OCI-M1 (cell line): ENCODE results near the gene ZMIZ1.
A peak's percentile ranks its signal among the peaks of the same experiment; 100 is the strongest.

Experiments
- DNase-seq: peaks from one replicate; lab custom pipeline; 2025; lab: John Stamatoyannopoulos, UW

The ZMIZ1 gene, protein sequence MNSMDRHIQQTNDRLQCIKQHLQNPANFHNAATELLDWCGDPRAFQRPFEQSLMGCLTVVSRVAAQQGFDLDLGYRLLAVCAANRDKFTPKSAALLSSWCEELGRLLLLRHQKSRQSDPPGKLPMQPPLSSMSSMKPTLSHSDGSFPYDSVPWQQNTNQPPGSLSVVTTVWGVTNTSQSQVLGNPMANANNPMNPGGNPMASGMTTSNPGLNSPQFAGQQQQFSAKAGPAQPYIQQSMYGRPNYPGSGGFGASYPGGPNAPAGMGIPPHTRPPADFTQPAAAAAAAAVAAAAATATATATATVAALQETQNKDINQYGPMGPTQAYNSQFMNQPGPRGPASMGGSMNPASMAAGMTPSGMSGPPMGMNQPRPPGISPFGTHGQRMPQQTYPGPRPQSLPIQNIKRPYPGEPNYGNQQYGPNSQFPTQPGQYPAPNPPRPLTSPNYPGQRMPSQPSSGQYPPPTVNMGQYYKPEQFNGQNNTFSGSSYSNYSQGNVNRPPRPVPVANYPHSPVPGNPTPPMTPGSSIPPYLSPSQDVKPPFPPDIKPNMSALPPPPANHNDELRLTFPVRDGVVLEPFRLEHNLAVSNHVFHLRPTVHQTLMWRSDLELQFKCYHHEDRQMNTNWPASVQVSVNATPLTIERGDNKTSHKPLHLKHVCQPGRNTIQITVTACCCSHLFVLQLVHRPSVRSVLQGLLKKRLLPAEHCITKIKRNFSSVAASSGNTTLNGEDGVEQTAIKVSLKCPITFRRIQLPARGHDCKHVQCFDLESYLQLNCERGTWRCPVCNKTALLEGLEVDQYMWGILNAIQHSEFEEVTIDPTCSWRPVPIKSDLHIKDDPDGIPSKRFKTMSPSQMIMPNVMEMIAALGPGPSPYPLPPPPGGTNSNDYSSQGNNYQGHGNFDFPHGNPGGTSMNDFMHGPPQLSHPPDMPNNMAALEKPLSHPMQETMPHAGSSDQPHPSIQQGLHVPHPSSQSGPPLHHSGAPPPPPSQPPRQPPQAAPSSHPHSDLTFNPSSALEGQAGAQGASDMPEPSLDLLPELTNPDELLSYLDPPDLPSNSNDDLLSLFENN

DNA sequence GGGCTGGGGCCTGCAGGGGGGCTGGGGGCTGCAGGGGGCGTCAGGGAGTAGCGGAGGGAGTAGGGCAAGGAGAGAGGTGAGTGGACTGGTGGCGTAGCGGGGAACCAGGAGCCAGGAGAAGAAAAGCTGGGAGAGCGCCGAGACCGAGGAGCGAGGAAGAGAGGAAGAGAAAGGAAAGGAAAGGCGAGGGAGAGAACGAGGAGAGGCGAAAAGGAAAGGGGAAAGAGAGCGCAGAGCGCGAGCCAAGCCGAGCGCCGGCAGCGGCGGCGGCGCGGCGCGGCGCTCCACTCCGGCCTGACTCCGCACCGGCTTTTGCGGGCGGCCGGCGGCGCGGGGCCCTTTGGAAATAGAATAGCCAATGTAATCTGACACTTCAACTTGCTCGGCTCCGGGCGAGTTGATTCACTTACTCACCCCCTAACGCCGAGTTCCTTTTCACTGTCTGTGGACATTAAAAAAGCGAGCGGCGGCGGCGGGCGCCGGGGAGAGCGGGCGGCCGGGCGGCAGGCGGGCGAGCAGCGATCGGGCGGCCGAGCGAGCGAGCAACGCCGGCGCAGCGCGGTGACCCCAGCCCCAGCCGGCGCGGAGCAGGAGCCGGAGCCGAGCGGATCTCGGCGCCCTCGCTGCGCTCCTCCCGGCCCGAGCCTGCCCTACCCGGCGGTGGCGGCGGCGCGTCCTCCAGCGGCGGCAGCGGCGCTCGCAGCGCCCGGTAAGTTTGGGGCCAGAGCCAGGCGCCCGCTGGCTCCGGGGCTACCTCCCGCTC, at the start of gene ZMIZ1:
TSS of gene ZMIZ1 (plus strand) at position 405 of the 763 bp plus-strand sequence. CDS start 132,667 bp downstream, outside the sequence.
- DNase-seq = peak; percentile 94

DNA sequence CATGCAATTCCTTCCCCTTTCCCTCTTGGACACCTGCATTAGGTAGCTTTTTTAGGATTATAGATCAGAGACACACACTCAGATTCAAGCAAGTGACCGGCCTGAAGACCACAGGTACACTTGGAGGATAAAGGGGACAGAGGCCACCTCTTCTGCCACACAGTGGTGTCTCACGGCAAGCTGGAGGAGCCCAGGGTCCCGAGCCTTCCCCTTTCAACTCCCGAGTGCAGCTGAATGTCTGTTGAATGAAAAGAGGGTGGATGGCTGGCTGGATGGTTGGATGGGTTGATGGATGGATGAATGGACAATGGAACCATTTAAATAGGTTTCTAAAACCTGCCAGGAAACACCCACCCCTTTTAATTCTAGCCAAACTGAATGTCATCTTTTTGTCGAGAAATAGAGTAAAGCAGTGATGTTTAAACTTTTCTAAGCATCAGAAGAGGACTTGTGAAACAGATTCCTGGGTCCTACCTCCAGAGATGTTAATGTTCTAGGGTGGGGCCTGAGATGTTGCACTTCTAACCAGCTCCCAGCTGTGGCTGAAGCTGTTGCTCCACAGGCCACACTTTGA, 49.2 kb upstream of the ZMIZ1 start:
- DNase-seq = no peak

DNA sequence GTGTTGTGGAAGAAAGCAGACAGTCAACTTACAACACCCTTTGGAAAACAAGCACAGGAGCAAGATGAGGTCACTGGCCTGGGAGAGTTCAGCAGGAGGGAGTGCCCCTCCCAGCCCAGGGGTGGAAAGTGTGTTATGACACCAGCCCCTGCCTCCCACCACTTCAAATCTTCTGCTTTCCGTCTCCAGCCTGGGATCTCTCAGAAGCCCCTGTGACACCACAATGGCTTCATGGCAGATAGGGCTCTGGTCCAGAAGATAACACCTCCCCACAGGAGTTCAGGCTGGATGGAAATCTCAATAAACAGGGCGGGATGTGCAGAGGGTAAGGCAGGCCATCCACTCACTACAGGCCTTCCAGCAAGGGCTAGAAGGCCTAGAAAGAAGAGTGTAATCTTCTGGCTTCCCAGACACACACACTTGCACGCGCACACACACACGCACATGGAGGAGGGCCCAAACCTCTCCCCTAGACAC, 48.7 kb upstream of the ZMIZ1 start:
- peak; percentile 76 for DNase-seq

DNA sequence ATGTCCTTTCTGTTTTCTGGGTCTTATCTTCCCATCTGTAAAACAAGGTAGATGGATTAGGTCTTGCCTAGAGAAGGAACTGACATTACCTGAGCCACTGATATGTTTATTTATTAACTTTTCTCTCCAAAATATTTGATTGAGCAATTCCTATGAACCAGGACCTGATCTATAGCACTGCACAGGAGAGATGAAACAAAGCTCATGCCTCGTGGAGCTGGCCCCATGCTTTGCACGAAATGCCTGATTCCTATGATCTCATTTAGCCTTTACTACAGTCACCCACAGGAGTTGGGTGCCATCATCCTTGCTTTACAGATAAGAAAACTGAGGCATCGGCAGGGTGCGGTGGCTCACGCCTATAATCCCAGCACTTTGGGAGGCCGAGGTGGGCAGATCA, 48.2 kb upstream of the ZMIZ1 start:
- DNase-seq = peak; percentile 45

DNA sequence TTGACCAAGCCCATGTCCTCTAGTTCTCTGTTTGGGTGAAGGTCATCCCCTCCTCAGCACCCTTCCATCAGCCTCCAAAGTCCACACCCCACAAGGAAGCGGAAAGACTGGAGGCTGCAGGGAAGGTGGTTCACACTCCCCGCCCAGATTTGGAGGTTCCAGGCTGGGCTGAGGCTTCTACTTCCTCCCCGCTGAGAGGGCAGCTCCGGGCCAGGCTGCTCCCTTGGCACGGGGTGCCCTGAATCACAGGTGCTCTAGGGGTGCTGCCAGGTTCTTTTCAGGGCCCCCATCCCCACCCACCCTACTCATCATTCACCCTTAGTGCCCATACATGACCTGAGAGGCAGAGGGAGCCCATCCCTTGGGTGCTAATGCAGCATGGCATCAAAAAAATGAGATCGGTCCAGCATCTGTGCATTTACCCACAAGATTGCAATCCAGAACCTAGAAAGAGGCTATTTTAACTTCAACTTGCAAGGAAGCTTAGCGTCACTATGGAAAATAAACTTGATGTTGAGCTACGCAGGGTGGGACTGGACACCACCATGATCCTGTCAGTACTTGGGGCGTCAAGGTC, 47.3 kb upstream of the ZMIZ1 start:
- no peak for DNase-seq

DNA sequence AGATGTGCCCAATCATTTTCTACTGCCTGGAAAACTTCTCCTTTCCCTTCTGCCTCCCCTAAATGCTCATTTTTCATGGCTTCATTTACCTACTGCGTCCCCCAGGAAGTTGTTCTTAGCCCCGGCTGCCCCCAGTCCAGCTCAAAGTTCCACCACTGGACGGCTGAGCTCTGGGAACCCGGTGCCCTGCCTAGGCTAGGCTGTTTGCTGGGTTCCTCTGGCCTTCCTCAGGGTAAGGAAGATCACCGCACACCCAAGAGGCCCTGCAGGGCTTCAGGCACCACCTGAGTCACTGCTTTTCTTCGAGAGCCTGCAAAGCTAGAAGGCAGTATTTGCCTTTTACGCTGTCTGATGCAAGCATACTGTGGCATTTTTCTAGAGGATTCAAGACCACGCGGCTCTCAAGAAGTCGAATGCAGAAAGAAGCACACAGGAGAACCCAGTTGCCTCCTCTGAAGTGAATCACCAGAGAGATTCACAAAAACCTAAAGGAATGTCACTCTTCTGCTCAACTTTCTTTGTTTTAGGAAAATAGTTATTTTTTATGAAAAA, 46.7 kb upstream of the ZMIZ1 start:
- DNase-seq = no peak

DNA sequence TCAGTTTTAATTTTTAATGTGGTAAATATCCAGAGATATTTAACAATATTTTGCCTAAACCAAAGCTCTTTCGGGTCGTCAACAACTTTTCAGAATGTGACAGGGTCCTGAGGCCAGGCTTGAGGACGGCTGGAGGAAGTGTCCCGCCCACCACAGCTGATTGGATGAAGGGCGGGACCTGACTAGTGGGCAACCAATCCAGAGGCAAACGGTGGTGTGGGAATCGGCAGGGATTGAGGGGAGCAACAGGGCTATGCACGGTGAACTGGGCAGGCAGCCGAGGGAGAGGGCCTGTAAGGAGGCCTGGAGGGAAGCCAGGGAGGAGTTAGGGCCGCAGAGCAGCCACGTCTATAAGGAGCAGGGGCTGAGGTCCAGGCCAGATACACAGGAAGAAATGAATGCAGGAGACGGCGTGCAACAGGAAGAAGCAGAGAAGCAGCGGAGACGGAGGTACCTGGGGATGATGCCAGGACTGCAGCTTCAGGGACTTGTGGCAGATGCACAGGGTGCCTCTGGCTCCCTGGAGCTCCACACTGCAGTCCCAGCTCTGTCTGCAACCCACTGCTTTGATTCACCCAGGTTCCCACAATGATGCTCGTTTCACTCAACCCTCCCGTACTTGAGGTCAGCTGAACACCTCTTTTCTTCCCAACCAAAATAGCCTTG, 46.1 kb upstream of the ZMIZ1 start:
- peak; percentile 36 for DNase-seq

DNA sequence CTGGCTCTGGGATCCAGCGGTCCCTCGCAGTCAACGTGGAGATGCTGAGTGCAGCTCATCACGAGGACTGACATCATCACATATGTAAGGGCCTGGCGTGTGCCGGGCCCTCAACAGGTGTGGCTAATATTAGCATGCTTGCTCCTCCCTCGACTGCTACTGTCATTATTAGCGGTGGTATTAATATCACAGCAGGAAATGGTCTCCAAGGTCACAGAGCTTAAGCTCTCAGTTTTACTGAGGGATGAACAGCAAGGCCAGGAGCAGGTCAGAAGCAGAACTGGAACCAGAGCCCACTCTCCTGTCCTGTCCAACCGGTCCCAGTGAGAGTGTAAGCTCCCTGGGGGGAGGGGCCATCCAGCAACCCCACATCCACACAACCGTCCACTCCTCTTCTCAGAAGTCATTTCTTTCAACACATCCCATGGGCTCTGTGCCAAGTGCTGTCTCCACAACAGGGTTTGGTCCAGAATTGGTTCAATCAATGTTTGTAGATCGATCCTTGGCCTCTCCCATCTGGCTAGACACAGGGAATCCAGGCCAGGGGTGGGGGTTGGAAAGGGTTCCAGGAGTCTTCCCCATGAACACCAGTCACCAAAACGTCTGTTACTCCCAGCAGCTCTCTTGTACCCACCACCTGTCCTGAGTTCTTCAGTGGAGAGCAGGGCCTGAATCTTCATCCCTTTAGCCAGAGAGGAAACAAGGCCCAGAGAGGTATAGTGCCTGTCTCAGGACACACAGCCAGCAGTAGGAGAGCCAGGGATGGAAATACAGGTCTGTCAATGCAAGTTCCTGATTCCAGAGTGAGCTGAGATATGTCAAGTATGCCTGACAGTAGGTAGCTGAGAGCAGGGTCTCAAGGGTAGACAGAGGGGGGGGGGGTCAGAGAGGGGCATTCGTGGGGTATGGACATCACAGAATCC, 45.3 kb upstream of the ZMIZ1 start:
- DNase-seq = peak; percentile 37

DNA sequence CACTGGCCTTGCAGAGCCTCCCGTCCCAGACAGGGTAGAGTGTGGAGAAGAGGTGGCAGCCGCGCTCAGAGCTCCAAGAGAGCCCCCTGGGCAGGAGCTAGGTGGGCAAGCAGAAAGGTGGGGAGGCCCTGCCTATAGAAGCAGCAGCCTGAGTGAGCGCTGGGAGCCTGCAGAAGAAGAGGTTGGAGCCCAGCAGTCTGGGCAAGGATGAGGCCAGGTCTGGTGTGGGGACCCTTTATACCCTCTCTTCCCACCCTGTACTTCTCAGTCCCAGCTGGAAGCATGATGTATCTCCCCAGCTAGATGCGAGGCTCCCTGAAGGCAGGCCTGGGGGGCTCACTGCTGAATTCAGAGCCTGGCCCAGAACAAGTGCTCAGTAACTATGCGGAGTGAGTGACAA, 44.5 kb upstream of the ZMIZ1 start:
- DNase-seq = no peak

DNA sequence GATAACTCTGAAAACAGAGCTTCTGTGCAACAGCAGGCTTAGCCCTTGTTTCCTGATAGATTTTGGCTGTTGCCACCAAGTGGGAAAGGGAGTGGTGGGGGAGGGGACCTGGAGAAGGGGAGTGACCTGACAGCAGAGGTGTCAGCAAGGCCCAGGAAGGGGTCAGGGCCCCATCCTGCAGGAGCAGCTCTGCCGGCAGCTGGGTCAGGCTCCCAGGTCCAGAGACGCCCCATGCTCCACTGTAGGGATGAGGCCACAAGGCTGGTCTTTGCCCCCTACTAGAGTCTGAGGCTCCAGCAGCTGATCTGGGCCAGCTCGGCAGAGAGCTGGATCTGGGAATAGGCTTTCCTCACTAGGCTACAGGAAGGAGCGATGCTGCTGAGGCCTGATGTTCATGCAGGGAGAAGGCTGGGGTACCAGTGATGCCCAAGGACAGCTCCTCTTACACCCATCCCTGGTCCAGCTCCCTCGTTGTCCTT, 44.0 kb upstream of the ZMIZ1 start:
- no peak for DNase-seq

DNA sequence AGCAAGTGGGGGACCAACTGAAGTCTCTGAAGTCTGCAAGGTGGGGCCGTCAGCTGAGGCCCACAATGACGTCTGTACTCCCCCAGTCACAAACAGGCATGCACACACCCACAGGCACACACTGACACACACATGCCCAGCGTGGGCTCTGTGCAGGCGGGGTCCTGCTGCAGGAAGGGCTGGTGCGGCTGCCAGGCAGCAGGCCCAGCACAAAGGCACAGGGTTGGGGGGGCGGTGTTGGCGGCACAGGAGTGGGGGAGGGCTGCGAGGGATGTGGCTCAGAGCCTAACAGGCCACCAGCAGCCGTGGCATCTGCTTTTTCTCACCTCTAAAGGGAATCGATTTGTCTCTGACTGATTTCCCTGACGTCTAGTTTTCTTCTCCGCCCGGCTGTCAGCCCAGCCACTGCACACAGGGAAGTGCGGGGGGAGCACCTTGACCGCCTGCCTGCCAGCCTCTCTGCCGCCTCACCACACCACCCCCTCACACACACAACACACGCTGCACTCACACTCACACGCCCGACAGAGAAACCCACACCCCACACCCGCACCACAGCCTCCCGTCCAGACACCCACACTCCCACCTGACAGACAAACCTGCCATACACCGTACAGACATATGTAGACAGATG, 43.5 kb upstream of the ZMIZ1 start:
- no peak for DNase-seq

DNA sequence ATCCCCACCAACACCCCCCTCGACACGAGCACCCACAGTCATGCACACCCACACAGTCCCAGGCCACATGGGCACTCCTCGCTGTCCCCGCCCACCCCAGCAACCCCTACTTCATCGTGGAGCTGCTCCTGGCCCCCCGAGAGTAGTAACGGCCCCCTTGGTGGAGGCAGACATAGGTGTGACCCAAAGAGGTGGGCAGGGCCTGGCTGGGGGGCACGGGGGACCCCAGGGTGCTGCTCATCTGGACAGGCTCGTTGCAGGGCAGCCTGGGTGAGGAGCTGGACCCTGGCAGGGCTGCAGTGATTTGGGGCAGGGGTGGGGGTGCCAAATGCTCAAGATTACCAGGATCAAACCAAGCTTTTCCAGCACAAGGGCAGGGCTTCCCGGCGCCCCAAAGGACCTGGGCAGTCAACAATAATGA, 42.4 kb upstream of the ZMIZ1 start:
- DNase-seq = no peak

DNA sequence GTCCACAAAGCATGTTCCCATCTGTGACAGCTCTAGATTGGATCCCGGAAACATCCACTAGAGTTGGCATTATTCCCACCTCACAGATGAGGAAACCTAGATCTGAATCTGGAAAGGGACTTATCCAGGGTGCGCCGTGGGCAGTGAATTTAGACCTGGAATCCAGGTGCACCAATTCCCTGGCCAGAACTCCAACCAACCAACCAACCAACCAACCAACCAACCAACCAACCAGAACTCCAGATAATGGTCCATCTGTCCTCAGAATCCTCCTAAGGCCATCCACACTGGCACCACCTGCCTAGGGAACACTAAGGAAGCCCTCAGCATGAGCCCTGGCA, 42.0 kb upstream of the ZMIZ1 start:
- no peak for DNase-seq

DNA sequence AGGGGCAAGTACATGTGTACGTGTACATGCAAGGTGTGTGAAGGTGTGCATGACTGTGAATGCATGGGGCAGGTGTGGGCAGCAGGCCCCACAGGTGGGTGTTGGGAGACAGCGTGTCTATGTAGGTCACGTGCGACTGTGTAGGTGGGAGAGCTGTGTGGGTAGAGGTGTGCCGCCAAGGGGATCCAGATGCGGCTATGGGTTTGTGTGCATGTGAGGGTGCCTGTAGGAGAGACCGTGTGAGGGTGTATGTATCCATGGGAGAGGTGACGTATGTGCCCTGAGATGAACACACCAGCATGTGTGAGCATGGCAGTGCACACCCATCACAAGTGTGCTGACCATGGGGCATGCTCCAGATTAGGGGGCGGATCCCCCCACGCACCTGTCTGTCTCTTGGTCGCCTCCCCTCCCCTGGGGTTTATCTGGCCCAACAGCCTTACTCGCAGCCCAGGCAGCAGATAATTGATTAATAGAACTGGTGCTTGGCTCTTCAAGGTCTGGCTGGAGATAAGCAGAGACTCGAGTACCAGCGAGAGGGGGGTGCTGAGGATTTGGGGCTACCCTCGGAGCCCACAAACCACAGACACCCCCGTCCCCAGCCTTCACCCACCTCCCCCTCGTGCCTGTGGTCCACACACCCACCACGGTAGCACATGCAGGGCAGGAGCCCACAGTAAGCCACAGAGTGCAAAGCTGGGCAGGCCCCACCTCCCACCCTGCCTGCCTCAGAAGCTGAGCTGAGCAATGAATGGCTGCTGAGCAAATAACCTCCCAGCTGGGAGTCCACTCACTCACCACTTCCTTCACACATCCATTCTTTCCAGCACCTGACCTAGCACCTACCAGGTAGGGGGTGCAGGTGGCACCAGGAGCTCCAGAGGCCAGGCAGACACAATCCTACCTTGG, 41.4 kb upstream of the ZMIZ1 start:
- DNase-seq = peak; percentile 89

DNA sequence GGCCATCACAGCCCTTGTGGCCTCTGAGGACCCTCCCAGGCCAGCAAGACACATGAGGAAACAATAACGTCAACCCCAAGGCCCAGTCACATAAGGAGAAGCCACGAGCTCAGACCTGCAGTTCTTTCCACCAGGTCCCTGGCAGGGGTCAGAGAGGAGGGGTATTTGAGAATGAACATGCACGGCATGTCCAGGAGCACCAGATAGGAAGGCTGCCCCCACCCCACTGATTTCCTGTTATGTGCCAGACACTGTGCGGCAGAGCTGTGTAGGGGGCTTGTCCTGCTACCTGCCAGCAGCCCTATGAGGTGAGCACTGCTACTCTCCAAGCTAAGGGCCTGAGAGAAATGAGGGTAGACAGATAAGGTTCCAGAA, 40.7 kb upstream of the ZMIZ1 start:
- DNase-seq = no peak

DNA sequence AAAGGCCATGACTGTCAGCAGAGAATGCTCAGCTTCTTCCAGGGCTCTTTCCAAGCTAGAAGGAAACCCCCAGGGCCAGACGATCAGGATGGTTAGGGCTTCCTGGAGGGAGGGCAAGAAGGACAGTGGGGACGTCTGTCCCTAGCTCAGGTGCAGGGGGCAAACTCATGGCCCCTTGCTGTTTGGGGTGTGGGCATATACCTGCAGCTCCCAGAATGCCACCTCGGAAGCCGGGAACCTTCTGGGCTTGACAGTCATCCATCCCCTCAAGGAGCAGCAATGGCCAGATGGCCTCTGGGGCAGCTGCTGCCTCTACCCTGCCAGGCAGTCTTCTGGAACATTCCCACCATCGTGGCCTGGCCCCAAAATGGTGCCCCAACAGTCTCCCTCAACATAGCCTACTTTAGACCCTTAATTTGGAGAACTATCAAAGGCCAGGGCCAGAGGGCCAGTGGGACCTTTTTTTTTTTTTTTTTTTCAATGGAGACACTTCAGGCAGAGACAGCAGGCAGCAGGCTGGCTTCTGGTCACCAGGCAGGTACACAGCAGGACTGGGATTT, 40.2 kb upstream of the ZMIZ1 start:
- no peak for DNase-seq
